Stimulated activated CD4-positive, alpha-beta T cell treated with anti-CD3 and anti-CD28 coated beads, TNF-alpha, amount 100 ng/mL, for 24 hours (primary cell): Measurements from ENCODE around the gene GABRG3.
A peak's percentile ranks its signal among the peaks of the same experiment; 100 is the strongest.
"Not testable (repeated sequence)": the region's sequence is repeated elsewhere in the genome, so short reads cannot be mapped to it uniquely, and the experiment has no call there.

ENCODE experiments used
- DNase-seq, 3 experiments: peaks; one replicate each; pipeline ENCODE4 v3.0.0-alpha.2; 2020; ENCODE audit warnings: low read depth in 3 of 3

GABRG3 gene

GRCh38 chr15:27327467-27328025, 356.6 kb downstream of the GABRG3 start:
- no peak for DNase-seq

- DNase-seq, result no peak
Measured at GRCh38 chr15:27328186-27328585, 357.2 kb downstream of the GABRG3 start.

GRCh38 chr15:27328608-27329007, 357.6 kb downstream of the GABRG3 start:
- DNase-seq, result no peak

GRCh38 chr15:27330326-27330725, 359.3 kb downstream of the GABRG3 start:
- no peak for DNase-seq

- no peak for DNase-seq
Measured at GRCh38 chr15:27336676-27337075, 365.7 kb downstream of the GABRG3 start.

- no peak for DNase-seq
Measured at GRCh38 chr15:27339138-27339537, 368.2 kb downstream of the GABRG3 start.

GRCh38 chr15:27341780-27342343, 370.9 kb downstream of the GABRG3 start:
- DNase-seq, result no peak

- DNase-seq, result no peak
Measured at GRCh38 chr15:27342991-27343390, 372.0 kb downstream of the GABRG3 start.

- DNase-seq, result no peak
Measured at GRCh38 chr15:27352136-27352535, 381.2 kb downstream of the GABRG3 start.

- DNase-seq, result no peak
Measured at GRCh38 chr15:27353856-27354255, 382.9 kb downstream of the GABRG3 start.

- DNase-seq, result peak in 1 of 3 experiments; percentile 3
Measured at GRCh38 chr15:27358751-27359434, 387.9 kb downstream of the GABRG3 start.

GRCh38 chr15:27359586-27359985, 388.6 kb downstream of the GABRG3 start:
- no peak for DNase-seq

- no peak for DNase-seq
Measured at GRCh38 chr15:27360316-27360715, 389.3 kb downstream of the GABRG3 start.

GRCh38 chr15:27361438-27361837, 390.5 kb downstream of the GABRG3 start:
- no peak for DNase-seq

- DNase-seq, result no peak
Measured at GRCh38 chr15:27365456-27365855, 394.5 kb downstream of the GABRG3 start.

GRCh38 chr15:27377391-27377790, 406.4 kb downstream of the GABRG3 start:
- DNase-seq, result not testable (repeated sequence)

- DNase-seq, result no peak
Measured at GRCh38 chr15:27382361-27383025, 411.5 kb downstream of the GABRG3 start.

- DNase-seq, result no peak
Measured at GRCh38 chr15:27383726-27384125, 412.7 kb downstream of the GABRG3 start.

GRCh38 chr15:27392163-27392562, 421.2 kb downstream of the GABRG3 start:
- no peak for DNase-seq

GRCh38 chr15:27396521-27396920, 425.5 kb downstream of the GABRG3 start:
- no peak for DNase-seq

- no peak for DNase-seq
Measured at GRCh38 chr15:27396996-27397395, 426.0 kb downstream of the GABRG3 start.

GRCh38 chr15:27398631-27399161, 427.7 kb downstream of the GABRG3 start:
- no peak for DNase-seq

GRCh38 chr15:27399241-27399640, 428.3 kb downstream of the GABRG3 start:
- DNase-seq, result no peak
